HG03108 (cell line): ENCODE data around the gene DIAPH3.

Experiments used
- ATAC-seq: cut with Tn5 transposase; IDR thresholded peaks from one replicate; pipeline ENCODE4 v1.9.1; 2021; ENCODE audit warnings: moderate library complexity; ENCODE audit not compliant: unreplicated experiment

DIAPH3 gene

GRCh38 chr13:60152904-60153303 lies 10.8 kb downstream of the DIAPH3 start:
- no peak for ATAC-seq

- no peak for ATAC-seq
Observed at GRCh38 chr13:60152114-60152513, 11.6 kb downstream of the DIAPH3 start.

- no peak for ATAC-seq
Observed at GRCh38 chr13:60150538-60150937, 13.2 kb downstream of the DIAPH3 start.

GRCh38 chr13:60148918-60149317 lies 14.8 kb downstream of the DIAPH3 start:
- ATAC-seq: no peak

GRCh38 chr13:60147361-60147760 lies 16.4 kb downstream of the DIAPH3 start:
- no peak for ATAC-seq

- no peak for ATAC-seq
Observed at GRCh38 chr13:60146471-60146870, 17.3 kb downstream of the DIAPH3 start.

GRCh38 chr13:60143775-60144174 lies 20.0 kb downstream of the DIAPH3 start:
- ATAC-seq: no peak

- no peak for ATAC-seq
Observed at GRCh38 chr13:60139272-60139671, 24.5 kb downstream of the DIAPH3 start.

- ATAC-seq: no peak
Observed at GRCh38 chr13:60138674-60139073, 25.1 kb downstream of the DIAPH3 start.

- ATAC-seq: no peak
Observed at GRCh38 chr13:60137911-60138560, 25.7 kb downstream of the DIAPH3 start.

GRCh38 chr13:60135344-60135743 lies 28.4 kb downstream of the DIAPH3 start:
- ATAC-seq: no peak

- no peak for ATAC-seq
Observed at GRCh38 chr13:60134376-60134775, 29.4 kb downstream of the DIAPH3 start.

- no peak for ATAC-seq
Observed at GRCh38 chr13:60121337-60121687, 42.4 kb downstream of the DIAPH3 start.

GRCh38 chr13:60120617-60121336 lies 43.0 kb downstream of the DIAPH3 start:
- ATAC-seq: no peak

GRCh38 chr13:60118696-60119400 lies 44.9 kb downstream of the DIAPH3 start:
- ATAC-seq: no peak

GRCh38 chr13:60114499-60115028 lies 49.2 kb downstream of the DIAPH3 start:
- ATAC-seq: no peak

GRCh38 chr13:60112771-60113170 lies 51.0 kb downstream of the DIAPH3 start:
- no peak for ATAC-seq

GRCh38 chr13:60111691-60112090 lies 52.0 kb downstream of the DIAPH3 start:
- no peak for ATAC-seq

GRCh38 chr13:60109285-60109684 lies 54.4 kb downstream of the DIAPH3 start:
- no peak for ATAC-seq

- no peak for ATAC-seq
Observed at GRCh38 chr13:60108589-60108988, 55.1 kb downstream of the DIAPH3 start.

GRCh38 chr13:60099631-60100420 lies 63.9 kb downstream of the DIAPH3 start:
- ATAC-seq: no peak
